KMS-11 (cell line): ENCODE measurements around the gene CNGA4.

Source experiments
- H2AFZ ChIP-seq: fragments of 200-600 bp; sonication (generic); 2 replicates; pipeline ENCODE4 v1.6.1; 2016; ENCODE audit warnings: antibody characterized with exemption, mixed run types, low read depth
- H3K27ac ChIP-seq: fragments of 200-600 bp; sonication (generic); 2 replicates; pipeline ENCODE4 v1.6.1; 2016; ENCODE audit warnings: mild to moderate bottlenecking, mixed run types
- H3K27me3 ChIP-seq: fragments of 200-600 bp; sonication (generic); 2 replicates; pipeline ENCODE4 v1.6.1; 2017; ENCODE audit warnings: mild to moderate bottlenecking, low read depth, mixed run types, moderate library complexity; ENCODE audit not compliant: insufficient read depth
- H3K36me3 ChIP-seq: fragments of 200-600 bp; sonication (generic); 2 replicates; pipeline ENCODE4 v1.6.1; 2017; ENCODE audit warnings: mild to moderate bottlenecking, mixed run types; ENCODE audit not compliant: insufficient read depth
- H3K4me1 ChIP-seq: fragments of 200-600 bp; sonication (generic); 2 replicates; pipeline ENCODE4 v1.6.1; 2016; ENCODE audit warnings: mild to moderate bottlenecking, low read depth, mixed run types; ENCODE audit not compliant: poor library complexity, severe bottlenecking
- H3K4me2 ChIP-seq: fragments of 200-600 bp; sonication (generic); 2 replicates; pipeline ENCODE4 v1.7.0; 2016; ENCODE audit warnings: mild to moderate bottlenecking, mixed run types
- H3K4me3 ChIP-seq: fragments of 200-600 bp; sonication (generic); IDR thresholded peaks from 2 replicates; pipeline ENCODE4 v1.6.1; 2017; ENCODE audit warnings: low read depth, low read length, mixed read lengths; ENCODE audit not compliant: insufficient read depth
- H3K79me2 ChIP-seq: fragments of 200-600 bp; sonication (generic); 2 replicates; pipeline ENCODE4 v1.6.1; 2016; ENCODE audit warnings: low read depth, mixed run types; ENCODE audit not compliant: insufficient read depth
- H3K9ac ChIP-seq: fragments of 200-600 bp; sonication (generic); 2 replicates; pipeline ENCODE4 v1.6.1; 2016; ENCODE audit warnings: mild to moderate bottlenecking, mixed run types
- H4K20me1 ChIP-seq: fragments of 200-600 bp; sonication (generic); 2 replicates; pipeline ENCODE4 v1.6.1; 2016; ENCODE audit warnings: mild to moderate bottlenecking, mixed run types; ENCODE audit not compliant: insufficient read depth
- TF ChIP-seq, protein P1 (sequence below): fragments of 200-600 bp; sonication (generic); conservative IDR thresholded peaks from 2 replicates; pipeline ENCODE4 v1.6.1; 2017; ENCODE audit warnings: low read depth, mild to moderate bottlenecking, antibody characterized with exemption, low read length, moderate library complexity, mixed read lengths

CNGA4 gene

GRCh38 chr11:6237266-6237665 is 1.6 kb upstream of the CNGA4 start:
- Histone ChIP-seq H3K9ac (no peak overlapping the region), H3K4me1 (peaks cover 10% of the 10 kb centered on the region), H3K4me2 (no peak overlapping the region), H3K27ac (no peak overlapping the region), H4K20me1 (no peaks in the 10 kb centered on the region), H3K79me2 (peaks cover 15% of the 10 kb centered on the region; the same call in 1 of the 2 replicates), H3K4me3 (no peak overlapping the region), H2AFZ (no peak overlapping the region), H3K36me3 (no peaks in the 10 kb centered on the region), H3K27me3 (no peaks in the 10 kb centered on the region)
- TF ChIP-seq, protein P1, sequence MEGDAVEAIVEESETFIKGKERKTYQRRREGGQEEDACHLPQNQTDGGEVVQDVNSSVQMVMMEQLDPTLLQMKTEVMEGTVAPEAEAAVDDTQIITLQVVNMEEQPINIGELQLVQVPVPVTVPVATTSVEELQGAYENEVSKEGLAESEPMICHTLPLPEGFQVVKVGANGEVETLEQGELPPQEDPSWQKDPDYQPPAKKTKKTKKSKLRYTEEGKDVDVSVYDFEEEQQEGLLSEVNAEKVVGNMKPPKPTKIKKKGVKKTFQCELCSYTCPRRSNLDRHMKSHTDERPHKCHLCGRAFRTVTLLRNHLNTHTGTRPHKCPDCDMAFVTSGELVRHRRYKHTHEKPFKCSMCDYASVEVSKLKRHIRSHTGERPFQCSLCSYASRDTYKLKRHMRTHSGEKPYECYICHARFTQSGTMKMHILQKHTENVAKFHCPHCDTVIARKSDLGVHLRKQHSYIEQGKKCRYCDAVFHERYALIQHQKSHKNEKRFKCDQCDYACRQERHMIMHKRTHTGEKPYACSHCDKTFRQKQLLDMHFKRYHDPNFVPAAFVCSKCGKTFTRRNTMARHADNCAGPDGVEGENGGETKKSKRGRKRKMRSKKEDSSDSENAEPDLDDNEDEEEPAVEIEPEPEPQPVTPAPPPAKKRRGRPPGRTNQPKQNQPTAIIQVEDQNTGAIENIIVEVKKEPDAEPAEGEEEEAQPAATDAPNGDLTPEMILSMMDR = no peak

- Histone ChIP-seq H3K4me3 (no peak overlapping the region), H3K4me1 (peaks cover 10% of the 10 kb centered on the region), H3K27ac (no peak overlapping the region), H3K36me3 (no peaks in the 10 kb centered on the region), H4K20me1 (no peaks in the 10 kb centered on the region), H3K27me3 (no peaks in the 10 kb centered on the region), H3K9ac (no peak overlapping the region), H3K79me2 (peaks cover 15% of the 10 kb centered on the region; the same call in 1 of the 2 replicates), H3K4me2 (no peak overlapping the region), H2AFZ (no peak overlapping the region)
- TF ChIP-seq, protein P1 = no peak
Measured at GRCh38 chr11:6237761-6238302, 1.1 kb upstream of the CNGA4 start.

- no peaks in the 10 kb centered on the region for H3K36me3 ChIP-seq
- H2AFZ ChIP-seq = no peak overlapping the region
- TF ChIP-seq, protein P1 = no peak
- H3K27ac ChIP-seq = no peak overlapping the region
- no peaks in the 10 kb centered on the region for H3K4me1 ChIP-seq
- H3K27me3 ChIP-seq = no peaks in the 10 kb centered on the region
- no peak overlapping the region for H3K9ac ChIP-seq
- H3K4me3 ChIP-seq = no peak overlapping the region
- H3K4me2 ChIP-seq = no peak overlapping the region
- no peaks in the 10 kb centered on the region for H4K20me1 ChIP-seq
- no peaks in the 10 kb centered on the region for H3K79me2 ChIP-seq
Measured at GRCh38 chr11:6240139-6240538, 1.2 kb downstream of the CNGA4 start.

DNA sequence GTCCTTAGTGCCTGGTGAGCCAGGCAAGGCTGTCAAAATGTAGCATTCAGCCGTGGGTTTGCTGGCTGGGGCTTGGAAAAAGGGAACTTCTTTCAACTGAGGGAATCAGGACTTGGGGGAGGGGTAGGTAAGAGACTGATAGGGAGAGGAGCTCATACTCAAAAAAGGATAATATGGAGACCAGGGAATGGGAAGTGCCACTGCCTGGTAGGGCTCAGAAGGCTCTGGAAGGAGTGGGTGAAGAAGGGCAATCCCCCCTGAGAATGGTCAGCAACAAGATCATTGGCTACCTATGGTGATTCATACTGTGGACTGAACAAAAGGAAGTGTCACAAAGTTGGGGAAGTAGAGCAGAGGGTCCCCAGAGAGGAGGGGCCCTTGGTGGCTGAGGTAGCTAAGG is 1.9 kb downstream of the CNGA4 start:
- Histone ChIP-seq H3K27ac (no peak overlapping the region), H3K4me2 (no peak overlapping the region), H4K20me1 (no peaks in the 10 kb centered on the region), H3K4me1 (no peaks in the 10 kb centered on the region), H3K4me3 (no peak overlapping the region), H3K36me3 (no peaks in the 10 kb centered on the region), H2AFZ (no peak overlapping the region), H3K79me2 (no peaks in the 10 kb centered on the region), H3K9ac (no peak overlapping the region), H3K27me3 (no peaks in the 10 kb centered on the region)
- TF ChIP-seq, protein P1 = no peak
